DOHH2 (cell line): ENCODE measurements around the gene CDHR2.

Experiments
- CTCF ChIP-seq: fragments of 200-600 bp; sonication (generic); IDR thresholded peaks from one replicate; pipeline ENCODE4 v1.5.1; 2014; ENCODE audit warnings: antibody characterized with exemption, mild to moderate bottlenecking, low read depth, low read length; ENCODE audit not compliant: poor library complexity, severe bottlenecking
- EZH2phosphoT487 ChIP-seq: fragments of 200-600 bp; sonication (generic); IDR thresholded peaks from 2 replicates; pipeline ENCODE4 v1.6.1; 2017; ENCODE audit warnings: borderline replicate concordance, mild to moderate bottlenecking, antibody characterized with exemption, low read length, moderate library complexity, mixed read lengths

GRCh38 chr5:176564002-176564401 lies 14.9 kb downstream of the CDHR2 start:
- TF ChIP-seq CTCF (no peak), EZH2phosphoT487 (no peak)
